Gastroesophageal sphincter (tissue), 3 donors: ENCODE results near the gene FKRP.

Experiments used
- POLR2A ChIP-seq, 2 donors: fragments of 450-650 bp; IDR thresholded peaks; one replicate each; pipeline ENCODE4 v1.6.1; 2017; ENCODE audit warnings: antibody characterized with exemption in 2 of 2, mild to moderate bottlenecking in 2 of 2, moderate library complexity in 1 of 2
- POLR2AphosphoS5 ChIP-seq: sonication (generic); formaldehyde crosslinking; IDR thresholded peaks from one replicate; pipeline ENCODE4 v1.6.1; 2017; ENCODE audit warnings: antibody characterized with exemption
- TF ChIP-seq, protein P1 (sequence below), 4 experiments: fragments of 200-600 bp in 2 of 4; fragments of 450-650 bp in 2 of 4; sonication (generic) in 1 of 4; IDR thresholded peaks; one replicate each; pipeline ENCODE4 v1.5.1; 2017 to 2019; ENCODE audit warnings: antibody characterized with exemption in 4 of 4, mild to moderate bottlenecking in 2 of 4, moderate library complexity in 2 of 4

DNA sequence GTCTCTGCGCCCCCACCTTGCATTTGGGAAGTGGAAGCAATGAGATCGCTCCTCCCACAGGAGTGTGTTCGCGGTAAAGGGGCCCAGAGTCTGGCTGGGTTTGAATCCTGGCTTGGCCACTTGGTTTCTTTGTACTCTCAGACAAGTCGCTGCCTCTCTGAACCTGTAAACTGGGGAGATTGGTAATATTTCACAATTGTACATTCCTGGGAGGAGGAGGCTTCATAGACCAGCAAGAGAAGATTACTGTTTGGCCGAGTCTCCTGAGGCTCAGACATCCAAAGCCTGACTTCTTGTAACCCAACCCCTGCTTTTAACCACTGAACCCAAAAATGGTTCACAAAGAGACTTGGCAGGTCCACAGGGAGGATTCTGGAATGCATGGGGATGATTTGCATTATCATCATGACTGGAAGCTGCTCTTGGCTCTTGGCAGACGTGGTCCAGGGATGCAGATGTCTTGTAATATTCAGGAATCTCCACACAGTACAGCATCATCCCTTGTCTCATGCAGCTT, 14.0 kb downstream of the FKRP start:
- TF ChIP-seq POLR2A (IDR thresholded peaks at IDR 0.05) (no peak), POLR2AphosphoS5 (no peak)
- TF ChIP-seq, protein P1, sequence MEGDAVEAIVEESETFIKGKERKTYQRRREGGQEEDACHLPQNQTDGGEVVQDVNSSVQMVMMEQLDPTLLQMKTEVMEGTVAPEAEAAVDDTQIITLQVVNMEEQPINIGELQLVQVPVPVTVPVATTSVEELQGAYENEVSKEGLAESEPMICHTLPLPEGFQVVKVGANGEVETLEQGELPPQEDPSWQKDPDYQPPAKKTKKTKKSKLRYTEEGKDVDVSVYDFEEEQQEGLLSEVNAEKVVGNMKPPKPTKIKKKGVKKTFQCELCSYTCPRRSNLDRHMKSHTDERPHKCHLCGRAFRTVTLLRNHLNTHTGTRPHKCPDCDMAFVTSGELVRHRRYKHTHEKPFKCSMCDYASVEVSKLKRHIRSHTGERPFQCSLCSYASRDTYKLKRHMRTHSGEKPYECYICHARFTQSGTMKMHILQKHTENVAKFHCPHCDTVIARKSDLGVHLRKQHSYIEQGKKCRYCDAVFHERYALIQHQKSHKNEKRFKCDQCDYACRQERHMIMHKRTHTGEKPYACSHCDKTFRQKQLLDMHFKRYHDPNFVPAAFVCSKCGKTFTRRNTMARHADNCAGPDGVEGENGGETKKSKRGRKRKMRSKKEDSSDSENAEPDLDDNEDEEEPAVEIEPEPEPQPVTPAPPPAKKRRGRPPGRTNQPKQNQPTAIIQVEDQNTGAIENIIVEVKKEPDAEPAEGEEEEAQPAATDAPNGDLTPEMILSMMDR (IDR thresholded peaks at IDR 0.05) = no peak
